GM19023 (cell line): ENCODE measurements around the gene CSTF2T.

ENCODE experiments used
- ATAC-seq: cut with Tn5 transposase; IDR thresholded peaks from one replicate; pipeline ENCODE4 v1.9.1; 2021; ENCODE audit warnings: mild to moderate bottlenecking, moderate library complexity; ENCODE audit not compliant: unreplicated experiment

Gene CSTF2T, protein sequence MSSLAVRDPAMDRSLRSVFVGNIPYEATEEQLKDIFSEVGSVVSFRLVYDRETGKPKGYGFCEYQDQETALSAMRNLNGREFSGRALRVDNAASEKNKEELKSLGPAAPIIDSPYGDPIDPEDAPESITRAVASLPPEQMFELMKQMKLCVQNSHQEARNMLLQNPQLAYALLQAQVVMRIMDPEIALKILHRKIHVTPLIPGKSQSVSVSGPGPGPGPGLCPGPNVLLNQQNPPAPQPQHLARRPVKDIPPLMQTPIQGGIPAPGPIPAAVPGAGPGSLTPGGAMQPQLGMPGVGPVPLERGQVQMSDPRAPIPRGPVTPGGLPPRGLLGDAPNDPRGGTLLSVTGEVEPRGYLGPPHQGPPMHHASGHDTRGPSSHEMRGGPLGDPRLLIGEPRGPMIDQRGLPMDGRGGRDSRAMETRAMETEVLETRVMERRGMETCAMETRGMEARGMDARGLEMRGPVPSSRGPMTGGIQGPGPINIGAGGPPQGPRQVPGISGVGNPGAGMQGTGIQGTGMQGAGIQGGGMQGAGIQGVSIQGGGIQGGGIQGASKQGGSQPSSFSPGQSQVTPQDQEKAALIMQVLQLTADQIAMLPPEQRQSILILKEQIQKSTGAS

DNA sequence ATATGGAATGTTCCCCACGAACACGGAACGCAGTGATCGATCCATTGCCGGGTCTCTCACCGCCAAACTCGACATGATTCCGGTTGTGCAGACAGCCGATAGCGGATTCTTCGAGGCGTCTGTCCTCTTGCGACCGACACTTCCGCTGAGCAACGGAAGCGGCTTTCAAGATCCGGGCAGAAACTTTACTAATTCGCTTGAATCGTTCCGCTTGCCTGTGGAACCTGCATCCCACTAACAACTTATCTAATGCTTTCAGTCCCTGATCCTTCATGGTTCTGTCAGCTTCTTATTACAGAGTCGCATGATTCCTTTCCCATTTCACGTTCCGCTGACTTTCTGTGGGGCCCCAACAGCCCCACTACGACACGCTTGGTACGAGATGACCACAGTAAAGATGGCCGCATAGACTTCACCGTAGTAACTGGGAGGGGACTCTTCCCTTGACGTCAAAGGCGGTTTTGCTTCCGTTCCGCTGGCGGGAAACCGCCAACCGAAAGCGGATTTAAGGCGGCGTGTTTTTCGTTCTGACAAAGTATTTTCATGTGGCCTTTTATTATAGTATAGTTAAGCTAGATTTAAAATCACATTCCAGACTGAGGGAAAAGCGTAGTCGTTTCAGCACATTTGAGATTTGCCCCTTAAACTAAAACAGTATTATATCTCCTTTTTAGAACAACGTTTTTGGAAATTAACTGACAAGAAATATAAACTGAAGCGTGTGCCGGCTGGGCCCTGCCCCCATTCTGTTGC lies at the start of gene CSTF2T:
CSTF2T (minus strand) TSS at position 121 of the 753 bp plus-strand sequence; CDS start at position 75, 46 bp downstream.
- ATAC-seq, result peak; percentile 93

DNA sequence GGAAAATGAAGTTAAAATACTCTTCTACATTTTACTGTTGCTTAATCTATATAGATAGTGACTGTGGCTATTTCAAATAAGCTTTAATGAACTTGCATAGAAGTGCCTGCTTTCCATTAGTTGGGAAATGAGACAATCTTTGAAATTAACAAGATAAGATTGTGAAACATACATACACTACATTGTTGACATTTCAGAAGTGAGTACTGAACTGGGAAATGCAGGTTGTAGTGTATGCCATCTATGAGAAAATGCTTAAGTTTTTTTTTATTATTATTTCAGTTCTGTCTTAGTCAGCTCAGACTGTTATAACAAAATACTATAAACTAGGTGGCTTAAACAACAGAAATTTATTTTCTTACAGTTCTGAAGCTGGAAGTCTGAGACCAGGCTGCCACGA lies 49.6 kb upstream of the CSTF2T start:
- no peak for ATAC-seq

DNA sequence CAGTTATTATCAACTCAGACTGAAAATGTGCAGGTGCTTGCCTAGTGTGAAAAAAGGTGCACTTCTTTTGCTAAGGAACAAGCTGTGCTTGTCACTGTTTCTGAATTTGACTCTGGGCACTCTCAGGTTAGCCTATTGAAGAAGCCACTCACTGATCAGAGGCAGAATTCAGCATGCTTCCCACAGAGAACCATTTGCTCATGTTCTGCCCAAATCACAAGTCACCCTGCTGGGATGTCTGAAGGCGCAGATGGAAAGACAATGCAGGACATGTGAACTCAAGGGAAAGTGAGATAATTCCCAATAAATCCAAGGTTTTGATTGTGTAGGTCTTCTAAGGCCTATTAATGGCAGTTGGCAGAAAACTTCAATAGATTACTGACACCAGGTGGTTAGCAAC lies 47.8 kb upstream of the CSTF2T start:
- no peak for ATAC-seq

DNA sequence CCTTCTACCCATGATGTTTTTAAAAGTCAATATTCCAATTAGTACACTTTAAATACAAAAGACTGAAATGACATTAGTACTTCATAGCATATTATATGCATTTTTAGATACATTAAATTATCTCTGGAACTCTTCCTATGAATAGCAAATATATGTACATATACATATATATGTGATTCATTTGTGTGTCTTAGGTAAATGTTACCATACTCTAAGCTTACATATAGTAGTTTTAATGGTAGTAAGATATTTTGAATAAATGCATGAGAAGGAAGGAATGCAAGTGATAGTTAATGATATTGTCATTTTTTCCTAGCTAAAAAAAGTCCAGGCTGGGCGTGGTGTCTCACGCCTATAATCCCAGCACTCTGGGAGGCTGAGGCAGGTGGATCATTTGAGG lies 46.0 kb upstream of the CSTF2T start:
- no peak for ATAC-seq

DNA sequence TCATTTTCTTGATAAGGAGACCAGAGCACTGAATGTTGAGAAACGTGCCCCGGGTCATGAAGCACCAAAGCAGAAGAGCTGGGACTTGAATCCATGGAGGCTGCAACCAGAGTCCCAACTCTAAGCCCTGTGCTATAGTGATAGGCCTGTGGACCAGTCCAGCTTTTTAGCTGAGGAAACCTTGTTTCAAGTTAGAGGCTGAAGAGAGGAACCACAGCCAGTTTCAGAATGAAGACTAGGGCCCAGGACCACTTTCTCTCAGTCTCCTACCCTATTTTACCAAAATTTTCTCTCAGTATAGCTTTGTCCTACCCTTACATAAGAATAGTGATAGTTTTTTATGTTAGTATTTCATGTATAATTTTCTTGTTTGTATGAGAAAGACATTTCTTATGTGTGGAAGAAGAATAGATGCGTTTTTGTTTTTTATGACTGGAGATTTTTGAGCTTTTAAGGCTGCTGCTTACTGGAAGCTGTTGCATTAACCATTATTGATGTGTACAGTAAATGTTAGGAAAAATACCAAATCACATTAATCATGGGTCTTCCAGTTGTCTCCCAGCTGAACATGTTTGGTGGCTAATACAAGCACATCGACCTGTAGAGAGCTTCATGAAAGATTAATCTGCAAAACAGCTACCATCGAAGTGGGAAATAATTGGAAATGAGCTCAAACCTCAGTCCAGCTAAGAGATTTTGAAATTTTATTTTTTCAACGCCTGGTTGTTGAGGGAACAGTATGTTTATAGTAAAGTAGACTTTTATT lies 45.0 kb upstream of the CSTF2T start:
- ATAC-seq, result no peak

DNA sequence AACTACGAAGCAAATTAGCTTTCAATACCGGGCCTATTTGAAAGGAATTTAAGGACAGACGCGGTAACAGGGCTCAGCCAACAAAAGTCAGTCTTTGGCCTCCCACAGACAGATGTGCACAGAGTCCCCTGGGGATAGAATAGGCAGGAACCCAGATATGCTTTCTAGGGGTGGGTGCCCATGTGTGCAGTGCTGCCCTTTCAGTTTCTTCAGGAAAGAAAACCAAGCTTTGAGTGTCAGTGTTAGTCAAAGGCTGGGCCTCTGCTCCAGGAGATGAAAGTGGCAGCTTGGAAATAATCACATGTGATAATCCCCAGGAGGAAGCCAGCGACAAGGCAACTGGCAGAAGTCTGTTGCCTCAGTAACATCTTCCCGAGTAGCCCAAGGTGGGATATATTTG lies 43.8 kb upstream of the CSTF2T start:
- peak; percentile 88 for ATAC-seq

DNA sequence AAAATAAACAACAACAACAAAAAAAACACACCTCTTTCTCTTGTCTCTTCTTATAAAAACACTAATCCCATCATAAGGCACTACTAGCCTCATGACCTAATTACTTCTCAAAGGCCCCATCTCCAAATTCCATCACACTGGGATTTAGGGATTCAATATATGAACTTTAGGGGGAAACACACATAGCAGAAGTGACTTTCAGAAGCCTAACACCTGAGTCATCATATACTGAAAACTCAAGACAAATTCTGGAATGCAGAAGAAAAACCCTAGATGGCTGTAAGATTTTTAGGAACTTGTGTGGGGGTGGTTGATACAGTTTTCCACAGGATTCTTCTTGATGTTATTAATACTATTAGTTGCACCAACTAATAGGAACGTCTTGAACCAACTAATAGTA lies 33.7 kb upstream of the CSTF2T start:
- no peak for ATAC-seq

DNA sequence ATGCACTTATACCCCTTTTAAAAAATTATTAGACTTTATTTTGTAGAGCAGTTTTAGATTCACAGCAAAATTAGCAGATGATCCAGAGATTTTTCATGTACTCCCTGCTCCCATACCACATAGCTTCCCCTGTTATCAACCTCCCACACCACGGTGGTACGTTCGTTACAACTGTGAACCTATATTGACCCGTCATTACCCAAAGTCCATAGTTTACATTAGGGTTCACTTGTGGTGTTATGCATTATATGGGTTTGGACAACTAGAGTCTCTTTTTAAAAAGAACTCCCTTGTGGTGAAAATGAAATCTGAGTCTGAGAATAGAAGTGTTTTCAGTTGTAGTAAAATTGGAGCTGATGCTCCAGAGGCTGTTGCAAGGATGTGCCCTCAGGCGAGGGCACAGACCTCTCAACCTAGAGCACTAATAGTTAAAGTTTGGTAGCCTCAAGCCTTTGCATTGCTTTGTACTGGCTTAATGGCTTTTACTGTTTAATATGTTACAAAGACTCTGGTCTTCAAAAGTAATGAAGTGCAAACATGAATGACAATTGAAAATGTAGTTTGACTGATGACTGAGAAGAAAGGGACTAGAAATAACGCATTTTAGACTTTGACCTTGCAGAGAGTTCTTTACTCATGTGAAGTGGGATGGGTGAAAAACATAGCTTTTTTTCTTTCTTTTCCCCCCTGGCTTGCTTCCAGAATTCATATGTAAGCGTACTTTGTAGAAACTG lies 30.6 kb upstream of the CSTF2T start:
- no peak for ATAC-seq

DNA sequence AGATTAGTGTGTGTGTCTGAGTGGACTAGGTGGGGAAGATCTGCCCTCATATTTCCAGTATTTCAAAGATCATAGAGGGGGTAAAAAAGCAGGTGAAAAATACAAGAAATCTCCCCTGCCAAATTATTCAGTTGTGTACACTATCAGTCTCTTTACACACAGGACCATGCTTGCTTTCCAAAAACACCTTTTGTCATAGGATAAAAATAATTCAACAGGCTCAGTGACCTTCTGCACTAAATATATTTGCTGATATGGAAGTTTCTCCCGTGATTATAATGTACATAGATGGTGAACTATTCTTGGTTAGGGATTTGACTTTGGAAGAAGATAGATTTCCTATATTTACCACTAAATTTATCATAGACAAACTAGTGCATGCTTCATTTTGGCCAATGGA lies 24.6 kb upstream of the CSTF2T start:
- no peak for ATAC-seq

DNA sequence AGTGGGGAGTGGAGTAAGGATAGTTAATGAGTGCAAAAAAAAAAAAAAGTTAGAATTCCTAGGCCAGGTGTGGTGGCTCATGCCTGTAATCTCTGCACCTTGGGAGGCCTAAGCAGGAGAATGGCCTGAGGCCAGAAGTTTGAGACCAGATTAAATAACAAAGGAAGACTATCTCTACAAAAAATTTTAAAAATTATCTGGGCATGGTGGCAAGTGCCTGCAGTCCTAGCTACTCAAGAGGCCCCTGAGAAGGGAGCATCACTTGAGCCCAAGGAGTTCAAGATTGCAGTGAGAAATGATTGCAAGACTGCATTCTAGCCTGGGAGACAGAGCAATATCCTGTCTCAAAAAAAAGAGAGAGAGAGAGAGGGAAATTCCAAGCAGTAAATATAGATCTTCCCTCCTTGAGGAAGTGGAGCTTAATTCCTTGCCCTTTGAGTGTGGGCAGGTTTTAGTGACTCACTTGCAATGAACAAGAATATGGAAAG lies 19.5 kb upstream of the CSTF2T start:
- ATAC-seq, result no peak

DNA sequence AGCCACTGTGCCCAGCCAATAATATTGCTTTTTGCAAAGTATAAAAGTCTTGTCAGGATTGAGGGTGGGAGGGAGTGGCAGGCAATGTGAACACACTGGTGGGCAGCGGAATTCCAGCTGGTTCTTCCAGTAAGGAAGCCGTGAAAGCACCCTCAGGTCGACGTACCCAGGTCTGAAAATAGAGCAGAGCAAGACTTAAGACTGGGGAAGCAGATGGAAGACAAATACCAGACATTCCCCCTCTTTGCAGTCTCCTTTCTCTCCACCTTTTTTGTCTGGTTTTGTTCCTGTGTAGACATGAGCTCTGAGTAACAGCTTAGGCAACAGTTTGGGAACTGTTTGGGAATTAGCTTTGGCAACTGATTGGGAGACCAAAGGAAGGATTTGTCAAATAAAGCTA lies 17.6 kb upstream of the CSTF2T start:
- ATAC-seq, result no peak

DNA sequence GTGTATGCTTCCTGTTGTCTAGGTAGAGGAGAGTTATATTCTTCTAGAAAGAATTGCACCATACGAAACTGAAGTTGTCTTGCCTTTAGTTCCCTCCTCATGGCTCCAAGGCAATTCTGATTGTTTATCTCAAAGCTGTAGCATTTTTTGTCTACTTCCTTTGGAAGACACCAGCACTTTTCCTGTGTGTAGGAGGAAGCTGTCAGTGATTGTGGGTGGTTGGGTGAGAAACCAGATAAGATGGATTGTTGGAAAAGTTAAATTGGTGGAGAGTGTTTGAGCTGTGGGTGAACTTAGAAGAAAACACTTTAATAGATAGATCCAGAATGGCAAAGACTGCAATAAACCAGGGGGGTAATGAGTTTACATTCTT lies 12.1 kb upstream of the CSTF2T start:
- no peak for ATAC-seq

DNA sequence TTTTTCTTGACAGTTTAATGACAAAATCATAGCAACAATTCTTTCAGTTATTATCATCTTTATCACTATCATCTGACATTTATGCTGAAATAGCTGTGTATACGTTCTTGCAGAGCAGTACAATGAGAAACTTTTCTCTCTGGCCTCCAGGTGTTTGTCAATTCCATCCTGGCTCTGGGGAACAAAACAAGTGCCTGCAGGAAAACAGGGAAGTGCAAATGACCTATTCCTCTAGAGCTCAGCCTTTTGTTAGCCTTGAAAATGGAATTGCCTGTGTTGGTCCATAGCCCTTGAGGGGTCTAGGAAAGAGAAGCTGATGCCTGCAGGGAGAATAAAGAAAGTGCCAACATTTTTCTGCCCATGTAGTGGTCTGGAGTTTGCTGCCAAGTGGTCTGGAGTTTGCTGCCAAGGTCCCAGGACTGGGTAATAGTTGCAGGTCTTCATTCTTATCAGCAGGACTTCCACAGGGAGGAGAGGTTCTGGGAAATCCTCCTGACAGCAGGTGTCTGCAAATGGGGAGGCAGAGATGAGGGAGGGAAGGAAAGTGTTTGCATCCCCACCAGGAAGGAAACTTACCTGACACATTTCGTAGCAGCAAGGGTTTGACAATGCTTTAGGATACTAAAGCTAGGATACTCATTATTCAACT lies 10.1 kb upstream of the CSTF2T start:
- no peak for ATAC-seq

DNA sequence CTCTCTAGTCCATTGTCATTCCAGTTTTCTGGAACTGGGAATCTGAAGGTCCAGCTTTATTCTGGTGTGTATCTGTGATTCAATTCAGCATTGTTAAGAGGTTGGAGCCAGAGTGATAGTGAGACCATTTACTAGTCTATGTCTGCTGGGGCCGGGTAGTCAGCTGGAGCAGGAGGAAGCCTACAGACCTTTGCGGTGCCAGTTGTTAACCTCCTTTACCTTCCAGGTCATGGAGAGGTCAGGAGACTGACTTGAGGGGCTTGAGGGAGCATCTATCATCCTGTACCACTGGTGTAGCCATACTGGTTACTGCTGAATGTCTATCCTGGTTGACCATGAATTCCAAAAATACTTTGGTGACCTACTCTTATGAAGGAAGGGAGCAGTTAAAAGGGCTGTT lies 9.2 kb upstream of the CSTF2T start:
- no peak for ATAC-seq

DNA sequence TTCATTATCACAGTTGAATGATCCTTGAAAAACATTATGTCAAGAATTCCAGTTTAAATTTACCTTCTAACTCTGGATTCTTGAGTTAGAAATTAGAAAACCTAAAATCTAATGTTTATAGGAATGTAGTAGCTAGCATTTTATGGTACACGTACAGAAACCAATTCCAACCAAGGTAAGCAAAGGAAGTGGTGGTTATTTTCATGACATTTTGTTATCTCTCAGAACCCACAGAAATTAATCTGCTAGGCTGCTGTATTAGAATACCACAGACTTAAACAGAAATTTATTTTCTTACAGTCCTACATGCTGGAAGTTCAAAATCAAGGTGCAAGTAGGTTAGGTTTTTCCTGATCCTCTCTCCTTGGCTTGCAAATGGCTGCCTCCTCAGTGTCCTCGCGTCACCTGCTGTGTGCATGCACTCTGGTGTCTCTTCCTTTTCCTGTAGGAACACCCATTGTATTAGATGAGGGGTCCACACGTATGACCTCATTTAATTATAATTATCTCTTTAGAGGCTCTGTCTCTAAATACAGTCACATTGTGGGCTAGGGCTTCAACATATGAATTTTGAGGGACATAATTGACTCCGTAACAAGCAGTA lies 8.5 kb upstream of the CSTF2T start:
- ATAC-seq, result no peak

DNA sequence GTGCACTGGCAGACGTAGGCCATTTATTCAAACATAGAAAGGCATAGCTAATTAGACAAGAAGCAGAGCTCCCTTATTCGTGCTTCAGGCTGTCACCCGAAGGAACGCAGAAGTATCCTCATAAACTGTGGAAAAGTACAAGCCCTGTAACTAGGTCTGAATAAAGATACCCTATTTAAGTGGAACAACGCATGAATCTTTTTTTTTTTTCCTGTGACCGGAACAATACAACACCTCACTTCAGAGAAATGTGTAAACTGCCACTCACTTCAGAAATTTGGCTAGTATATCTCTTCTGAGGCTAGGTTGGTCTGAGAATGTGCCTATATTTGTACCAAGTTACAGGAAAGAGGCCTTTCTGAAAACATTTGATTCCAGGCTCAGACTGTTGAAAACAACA lies 8.0 kb upstream of the CSTF2T start:
- no peak for ATAC-seq

DNA sequence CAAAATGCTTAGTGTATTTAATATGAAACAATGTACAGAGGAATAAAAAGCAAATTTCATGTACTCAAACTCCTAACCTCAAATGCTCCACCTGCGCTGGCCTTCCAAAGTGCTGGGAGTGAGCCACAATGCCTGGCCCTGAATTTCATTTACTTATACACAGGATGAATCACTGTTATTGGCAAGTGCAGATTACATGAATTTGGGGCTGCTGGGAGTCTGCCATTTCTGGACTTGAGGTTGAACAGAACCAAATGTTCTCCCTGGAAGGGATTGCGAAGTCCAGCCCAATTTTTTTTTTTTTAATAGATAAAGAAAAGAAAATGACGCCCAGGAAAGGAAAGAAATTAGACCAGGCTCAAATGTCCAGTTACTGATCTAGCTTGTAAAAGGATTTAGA lies 6.8 kb upstream of the CSTF2T start:
- ATAC-seq, result no peak

DNA sequence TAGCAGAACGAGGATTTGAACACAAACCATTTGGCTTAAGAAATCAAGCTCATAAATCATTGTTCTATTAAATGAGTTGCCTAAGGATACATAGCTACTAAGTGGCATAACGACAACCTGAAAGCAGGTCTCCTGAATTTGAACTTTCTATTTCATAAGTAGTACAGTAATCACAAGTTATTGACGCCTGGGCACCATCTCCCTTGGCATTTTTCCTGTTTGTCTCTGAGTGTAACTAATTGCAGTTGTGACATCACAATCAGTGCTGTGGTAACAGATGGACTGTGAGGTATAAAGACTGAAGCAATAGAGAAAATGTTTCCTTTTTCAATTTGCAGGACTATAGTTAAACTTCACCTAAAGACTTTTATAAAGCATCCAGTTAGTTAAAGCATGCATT lies 6.4 kb upstream of the CSTF2T start:
- no peak for ATAC-seq

DNA sequence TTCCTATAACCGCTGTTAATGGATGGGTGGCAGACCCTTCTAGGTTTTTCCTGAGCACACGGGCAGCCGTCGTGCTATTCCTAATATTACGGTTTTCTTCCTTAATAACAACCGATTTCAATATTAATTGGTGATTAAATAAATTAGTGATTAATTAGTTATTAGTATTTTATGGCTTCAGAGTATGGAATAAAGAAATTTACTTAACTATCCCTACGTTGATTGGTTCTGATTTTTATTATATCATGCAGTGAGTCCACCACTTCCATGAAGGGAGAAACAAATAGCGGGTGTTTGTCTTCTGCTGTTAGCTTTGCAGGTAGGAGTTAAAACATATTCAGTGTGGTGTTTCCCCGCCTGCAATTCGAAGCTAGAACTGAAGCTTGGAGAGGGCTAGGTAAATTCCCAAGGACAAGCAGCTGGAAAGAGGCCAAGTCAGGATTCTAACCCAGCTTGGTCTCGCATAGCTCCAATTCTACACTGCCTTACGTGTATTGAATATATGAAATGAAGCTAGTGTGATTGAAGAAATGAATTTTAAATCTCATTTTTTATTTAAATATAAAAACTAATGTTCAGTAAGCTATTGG lies 928 bp upstream of the CSTF2T start:
- no peak for ATAC-seq
